ENCODE data around the gene OXT.

The OXT gene

DNA sequence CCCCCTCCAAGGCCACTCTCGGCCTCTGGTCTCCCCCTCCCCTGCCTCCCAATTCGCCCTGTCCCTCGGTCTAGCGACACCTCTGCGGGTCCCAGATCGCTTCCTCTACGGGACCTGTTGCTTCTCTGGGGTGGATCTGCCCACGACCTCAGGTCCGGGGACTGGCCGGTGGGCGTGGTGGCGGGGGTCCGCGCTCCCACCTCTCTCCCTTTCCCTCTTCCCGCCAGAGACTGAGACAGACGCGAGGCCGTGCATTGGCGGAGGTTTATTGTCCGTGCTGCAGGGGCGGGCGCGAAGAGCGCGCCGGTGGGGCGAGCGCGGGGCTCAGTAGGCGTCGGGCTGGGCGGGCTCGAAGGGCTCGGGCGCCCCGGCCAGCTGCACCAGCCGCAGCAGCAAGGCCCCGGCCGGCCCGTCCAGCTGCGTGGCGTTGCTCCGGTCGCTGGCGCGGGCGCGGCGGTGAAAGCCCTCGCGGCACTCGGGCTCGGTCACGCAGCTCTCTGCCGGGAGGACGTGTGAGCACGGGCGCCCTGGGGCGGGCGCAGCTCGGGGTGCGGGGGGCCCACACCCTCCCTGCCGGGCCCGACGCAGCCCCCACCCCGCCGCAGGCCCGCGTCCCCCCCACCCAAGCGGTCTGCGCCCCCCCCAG, 11.0 kb downstream of the OXT start:
- H3K4me3 ChIP-seq (ENCODE audit: low read length), result no peak overlapping the region
- TF ChIP-seq EZH2phosphoT487 (IDR thresholded peaks at IDR 0.05; ENCODE audit: borderline replicate concordance, low read length) (no peak), CTCF (IDR thresholded peaks at IDR 0.05; ENCODE audit: low read depth, low read length, poor library complexity, severe bottlenecking) (no peak)
- peaks cover 30% of the 10 kb centered on the region for H3K27me3 ChIP-seq (ENCODE audit: control insufficient read depth, low read length)
- no peaks in the 10 kb centered on the region for H3F3A ChIP-seq (ENCODE audit: control insufficient read depth, insufficient read depth)
- no peaks in the 10 kb centered on the region for H3K9me2 ChIP-seq (replicated peaks; ENCODE audit: control insufficient read depth, low read length)
- no peak overlapping the region for H3K27ac ChIP-seq (ENCODE audit: low read depth, low read length)
- H4K20me1 ChIP-seq (ENCODE audit: control insufficient read depth, insufficient read depth, low read depth, low read length), result no peaks in the 10 kb centered on the region
- H3K36me3 ChIP-seq (ENCODE audit: control insufficient read depth, low read length), result no peaks in the 10 kb centered on the region
- no peak overlapping the region for H3K4me2 ChIP-seq (ENCODE audit: low read length)
- H3K4me1 ChIP-seq (ENCODE audit: control insufficient read depth, low read length), result no peaks in the 10 kb centered on the region
- no peaks in the 10 kb centered on the region for H3K9me3 ChIP-seq (ENCODE audit: control insufficient read depth, insufficient read depth, low read length)
- no peaks in the 10 kb centered on the region for H3K79me2 ChIP-seq (ENCODE audit: control insufficient read depth, low read length)

- H3K9me2 ChIP-seq (replicated peaks; ENCODE audit: control insufficient read depth, low read length), result no peaks in the 10 kb centered on the region
- H3K9me3 ChIP-seq (ENCODE audit: control insufficient read depth, insufficient read depth, low read length), result no peaks in the 10 kb centered on the region
- H3K4me1 ChIP-seq (ENCODE audit: control insufficient read depth, low read length), result no peaks in the 10 kb centered on the region
- H3F3A ChIP-seq (ENCODE audit: control insufficient read depth, insufficient read depth), result no peaks in the 10 kb centered on the region
- H3K4me3 ChIP-seq (ENCODE audit: low read length), result no peak overlapping the region
- no peak overlapping the region for H3K4me2 ChIP-seq (ENCODE audit: low read length)
- peaks cover 24% of the 10 kb centered on the region for H3K27me3 ChIP-seq (ENCODE audit: control insufficient read depth, low read length)
- no peak overlapping the region for H3K27ac ChIP-seq (ENCODE audit: low read depth, low read length)
- H3K36me3 ChIP-seq (ENCODE audit: control insufficient read depth, low read length), result no peaks in the 10 kb centered on the region
- TF ChIP-seq EZH2phosphoT487 (IDR thresholded peaks at IDR 0.05; ENCODE audit: borderline replicate concordance, low read length) (no peak), CTCF (IDR thresholded peaks at IDR 0.05; ENCODE audit: low read depth, low read length, poor library complexity, severe bottlenecking) (no peak)
- H3K79me2 ChIP-seq (ENCODE audit: control insufficient read depth, low read length), result no peaks in the 10 kb centered on the region
- H4K20me1 ChIP-seq (ENCODE audit: control insufficient read depth, insufficient read depth, low read depth, low read length), result no peaks in the 10 kb centered on the region
Measured at GRCh38 chr20:3082955-3083952, 11.8 kb downstream of the OXT start.

- H3F3A ChIP-seq (ENCODE audit: control insufficient read depth, insufficient read depth), result no peaks in the 10 kb centered on the region
- no peak within 1 kb of the TSS for H3K27ac ChIP-seq (ENCODE audit: low read depth, low read length)
- H3K36me3 ChIP-seq (ENCODE audit: control insufficient read depth, low read length), result no peaks in the 10 kb centered on the region
- H3K4me2 ChIP-seq (ENCODE audit: low read length), result no peak within 1 kb of the TSS
- H3K4me1 ChIP-seq (ENCODE audit: control insufficient read depth, low read length), result no peaks in the 10 kb centered on the region
- no peaks in the 10 kb centered on the region for H3K9me3 ChIP-seq (ENCODE audit: control insufficient read depth, insufficient read depth, low read length)
- H3K4me3 ChIP-seq (ENCODE audit: low read length), result no peak within 1 kb of the TSS
- no peaks in the 10 kb centered on the region for H3K79me2 ChIP-seq (ENCODE audit: control insufficient read depth, low read length)
- peaks cover 24% of the 10 kb centered on the region for H3K27me3 ChIP-seq (ENCODE audit: control insufficient read depth, low read length)
- no peaks in the 10 kb centered on the region for H4K20me1 ChIP-seq (ENCODE audit: control insufficient read depth, insufficient read depth, low read depth, low read length)
- TF ChIP-seq CTCF (IDR thresholded peaks at IDR 0.05; ENCODE audit: low read depth, low read length, poor library complexity, severe bottlenecking), result no peak
- TF ChIP-seq EZH2phosphoT487 (IDR thresholded peaks at IDR 0.05; ENCODE audit: borderline replicate concordance, low read length), result no peak
- no peaks in the 10 kb centered on the region for H3K9me2 ChIP-seq (replicated peaks; ENCODE audit: control insufficient read depth, low read length)
Measured at GRCh38 chr20:3084283-3084985, 13.0 kb downstream of the OXT start, which contains the start of gene AVP. TSS of gene AVP (minus strand) at chr20:3084724. CDS start at chr20:3084674, 50 bp downstream.
